Measurements from ENCODE around the gene CASZ1. TPM values are rescaled to one million over a fixed set of nuclear protein-coding genes. Genes with fewer than 3 reads are reported as not detected.

CASZ1 gene
- total RNA-seq, 1 donor from 2014 or later = 23.6 TPM

DNA sequence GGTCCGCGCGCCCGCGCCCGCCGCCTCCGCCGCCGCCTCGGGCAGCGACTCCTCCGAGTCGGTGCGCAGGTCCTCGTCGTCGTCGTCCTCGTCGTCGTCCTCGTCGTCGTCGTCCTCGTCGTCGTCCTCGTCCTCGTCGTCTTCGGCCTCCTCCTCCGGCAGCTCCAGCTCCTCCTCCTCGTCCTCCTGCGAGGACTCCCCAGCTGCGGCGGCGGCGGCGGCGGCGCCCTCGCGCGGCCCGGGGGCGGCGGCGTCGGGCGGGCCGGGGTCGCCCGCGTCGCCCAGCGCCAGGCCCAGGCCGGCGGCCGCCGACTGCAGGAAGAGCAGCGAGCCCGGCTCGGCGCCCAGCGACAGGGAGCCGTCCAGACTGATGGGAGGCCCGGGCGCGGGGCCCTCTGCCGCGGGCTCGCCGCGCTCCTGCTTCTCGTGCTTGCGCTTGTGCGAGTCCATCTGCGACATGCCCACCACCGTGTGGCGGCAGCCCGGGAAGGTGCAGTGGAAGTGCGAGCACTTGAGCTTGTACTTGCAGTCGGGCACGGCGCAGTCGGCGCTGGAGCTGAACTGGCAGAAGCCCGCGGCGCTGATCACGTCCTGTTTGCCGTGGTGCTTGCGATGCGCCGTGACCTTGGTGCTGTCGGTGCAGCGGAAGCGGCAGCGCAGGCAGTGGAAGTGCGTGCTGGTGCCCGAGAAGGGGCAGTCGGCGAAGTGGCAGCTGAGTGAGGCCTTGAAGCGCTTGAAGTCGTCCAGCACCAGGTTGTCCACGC lies 157.3 kb downstream of the CASZ1 start:
- no peak for DNase-seq (ENCODE audit: low spot score, unreplicated experiment)
- Mint-ChIP-seq H3K27me3 (peaks cover 19% of the 10 kb centered on the region), H3K4me1 (ENCODE audit: low read depth) (no peaks in the 10 kb centered on the region), H3K9me3 (ENCODE audit: low read depth) (no peaks in the 10 kb centered on the region), H3K4me3 (ENCODE audit: low read depth) (no peak overlapping the region), H3K27ac (no peak overlapping the region), H3K36me3 (ENCODE audit: insufficient read depth) (peaks cover 5% of the 10 kb centered on the region)
- TF ChIP-seq, protein P1, sequence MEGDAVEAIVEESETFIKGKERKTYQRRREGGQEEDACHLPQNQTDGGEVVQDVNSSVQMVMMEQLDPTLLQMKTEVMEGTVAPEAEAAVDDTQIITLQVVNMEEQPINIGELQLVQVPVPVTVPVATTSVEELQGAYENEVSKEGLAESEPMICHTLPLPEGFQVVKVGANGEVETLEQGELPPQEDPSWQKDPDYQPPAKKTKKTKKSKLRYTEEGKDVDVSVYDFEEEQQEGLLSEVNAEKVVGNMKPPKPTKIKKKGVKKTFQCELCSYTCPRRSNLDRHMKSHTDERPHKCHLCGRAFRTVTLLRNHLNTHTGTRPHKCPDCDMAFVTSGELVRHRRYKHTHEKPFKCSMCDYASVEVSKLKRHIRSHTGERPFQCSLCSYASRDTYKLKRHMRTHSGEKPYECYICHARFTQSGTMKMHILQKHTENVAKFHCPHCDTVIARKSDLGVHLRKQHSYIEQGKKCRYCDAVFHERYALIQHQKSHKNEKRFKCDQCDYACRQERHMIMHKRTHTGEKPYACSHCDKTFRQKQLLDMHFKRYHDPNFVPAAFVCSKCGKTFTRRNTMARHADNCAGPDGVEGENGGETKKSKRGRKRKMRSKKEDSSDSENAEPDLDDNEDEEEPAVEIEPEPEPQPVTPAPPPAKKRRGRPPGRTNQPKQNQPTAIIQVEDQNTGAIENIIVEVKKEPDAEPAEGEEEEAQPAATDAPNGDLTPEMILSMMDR (IDR thresholded peaks at IDR 0.05; ENCODE audit: unreplicated experiment) = no peak

DNA sequence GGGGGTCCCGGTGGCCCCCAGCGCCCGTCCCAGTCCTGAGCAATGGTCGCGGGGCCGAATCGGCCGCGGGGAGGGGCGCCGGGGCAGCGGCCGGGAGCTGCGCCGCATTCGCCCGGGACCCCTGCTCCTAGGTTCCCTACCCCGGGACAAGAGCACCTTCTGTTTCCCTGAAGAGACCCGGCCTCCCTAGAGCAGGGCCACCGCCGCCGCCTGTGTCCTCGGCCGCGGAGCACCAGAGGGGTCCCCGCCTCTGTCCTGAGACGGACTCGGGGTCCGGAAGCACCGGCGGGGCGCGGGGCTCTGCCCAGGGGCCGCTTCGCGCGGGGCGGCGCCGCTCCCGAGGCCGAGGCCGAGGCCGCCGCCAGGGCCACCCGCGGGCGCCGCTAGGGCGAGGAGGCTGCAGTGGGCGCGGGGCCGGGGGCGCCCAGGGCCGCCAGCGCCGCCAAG lies 157.9 kb downstream of the CASZ1 start:
- TF ChIP-seq, protein P1 (IDR thresholded peaks at IDR 0.05; ENCODE audit: unreplicated experiment) = no peak
- H3K27me3 Mint-ChIP-seq = peaks cover 19% of the 10 kb centered on the region
- H3K9me3 Mint-ChIP-seq (ENCODE audit: low read depth) = no peaks in the 10 kb centered on the region
- no peak overlapping the region for H3K4me3 Mint-ChIP-seq (ENCODE audit: low read depth)
- no peak overlapping the region for H3K27ac Mint-ChIP-seq
- no peaks in the 10 kb centered on the region for H3K4me1 Mint-ChIP-seq (ENCODE audit: low read depth)
- no peak for DNase-seq (ENCODE audit: low spot score, unreplicated experiment)
- peaks cover 6% of the 10 kb centered on the region for H3K36me3 Mint-ChIP-seq (ENCODE audit: insufficient read depth)

DNA sequence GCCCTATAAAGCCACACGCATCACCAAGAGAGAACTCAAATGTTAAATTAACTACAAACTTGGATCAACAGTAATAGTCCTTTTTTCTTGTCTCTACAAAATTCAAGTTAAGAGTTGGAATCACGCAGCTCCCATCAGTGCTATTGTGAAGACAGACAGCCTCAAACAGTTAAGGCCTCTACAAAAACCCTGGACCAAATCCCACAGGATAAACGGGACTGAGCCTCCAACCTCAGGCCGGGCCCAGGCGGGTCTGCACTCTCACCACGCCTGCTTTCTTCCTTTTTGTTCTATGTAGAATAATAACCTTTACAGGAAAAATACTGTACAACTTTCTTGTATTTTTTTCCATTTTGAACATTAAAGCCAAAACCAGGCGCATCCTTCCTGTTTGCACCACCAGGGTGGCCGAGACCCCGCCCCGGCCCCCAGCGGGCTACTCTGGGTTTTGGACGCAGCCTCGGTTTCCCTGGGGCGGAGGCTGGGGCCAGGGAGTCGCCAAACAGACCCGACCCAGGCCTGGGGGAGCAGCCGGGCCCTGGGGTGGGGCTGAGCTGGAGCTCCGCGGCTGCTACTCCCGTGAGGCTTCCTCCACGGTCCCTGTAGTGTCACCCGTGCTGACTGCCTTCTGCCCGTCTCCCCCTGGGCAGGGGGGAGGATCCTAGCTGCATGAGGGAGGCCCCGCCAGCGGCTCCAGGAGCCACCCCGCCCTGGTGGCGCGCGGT lies 158.4 kb downstream of the CASZ1 start:
- DNase-seq (ENCODE audit: low spot score, unreplicated experiment) = no peak
- Mint-ChIP-seq H3K4me3 (ENCODE audit: low read depth) (no peak overlapping the region), H3K27ac (no peak overlapping the region), H3K27me3 (peaks cover 19% of the 10 kb centered on the region), H3K36me3 (ENCODE audit: insufficient read depth) (peaks cover 6% of the 10 kb centered on the region), H3K4me1 (ENCODE audit: low read depth) (no peaks in the 10 kb centered on the region), H3K9me3 (ENCODE audit: low read depth) (no peaks in the 10 kb centered on the region)
- TF ChIP-seq, protein P1 (IDR thresholded peaks at IDR 0.05; ENCODE audit: unreplicated experiment) = no peak

DNA sequence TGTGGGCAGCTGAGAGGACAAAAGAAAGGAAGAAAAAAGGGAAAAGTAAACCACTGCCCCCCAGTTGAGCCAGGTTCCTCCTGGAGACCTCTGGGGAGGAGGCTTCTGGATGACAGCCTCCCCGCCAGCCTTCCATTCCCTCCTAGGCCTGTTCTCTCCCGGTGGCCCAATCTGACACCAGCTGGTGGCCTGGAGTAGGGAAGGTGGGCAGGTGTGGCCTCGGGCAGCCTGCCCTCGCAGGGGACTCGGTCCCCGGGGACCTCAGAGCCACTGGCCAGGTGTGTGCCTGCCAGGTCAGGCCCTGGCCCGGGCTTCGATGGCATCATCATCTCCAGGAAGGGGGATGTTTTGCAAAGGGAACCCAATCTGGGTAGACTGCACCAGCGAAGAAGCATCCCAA lies 159.0 kb downstream of the CASZ1 start:
- TF ChIP-seq, protein P1 (IDR thresholded peaks at IDR 0.05; ENCODE audit: unreplicated experiment) = no peak
- no peaks in the 10 kb centered on the region for H3K4me1 Mint-ChIP-seq (ENCODE audit: low read depth)
- H3K4me3 Mint-ChIP-seq (ENCODE audit: low read depth) = no peak overlapping the region
- peaks cover 6% of the 10 kb centered on the region for H3K36me3 Mint-ChIP-seq (ENCODE audit: insufficient read depth)
- no peak overlapping the region for H3K27ac Mint-ChIP-seq
- H3K9me3 Mint-ChIP-seq (ENCODE audit: low read depth) = no peaks in the 10 kb centered on the region
- peaks cover 19% of the 10 kb centered on the region for H3K27me3 Mint-ChIP-seq
- no peak for DNase-seq (ENCODE audit: low spot score, unreplicated experiment)

DNA sequence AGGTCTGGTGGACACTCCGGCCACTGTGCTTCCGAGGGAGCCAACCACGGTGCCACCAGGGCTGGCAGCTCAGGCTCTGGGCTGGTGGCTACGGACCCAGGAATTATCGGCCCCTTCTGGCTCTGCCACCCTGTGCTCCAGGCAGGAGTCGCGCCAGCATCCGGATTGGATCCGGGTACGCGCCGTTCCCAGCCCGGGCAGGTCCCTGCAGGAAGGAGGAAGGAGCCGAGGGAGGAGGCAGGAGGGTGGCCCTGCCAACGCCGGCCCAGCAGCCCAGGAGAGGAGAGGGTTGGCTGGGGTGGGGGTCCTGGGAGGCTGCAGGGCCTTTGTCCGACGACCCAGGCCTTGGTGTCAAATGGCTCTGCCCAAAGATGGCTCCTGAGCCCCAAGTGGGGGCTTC lies 160.5 kb downstream of the CASZ1 start:
- no peak for DNase-seq (ENCODE audit: low spot score, unreplicated experiment)
- H3K9me3 Mint-ChIP-seq (ENCODE audit: low read depth) = no peaks in the 10 kb centered on the region
- H3K27me3 Mint-ChIP-seq = peaks cover 18% of the 10 kb centered on the region
- peaks cover 3% of the 10 kb centered on the region for H3K4me1 Mint-ChIP-seq (ENCODE audit: low read depth)
- peaks cover 4% of the 10 kb centered on the region for H3K36me3 Mint-ChIP-seq (ENCODE audit: insufficient read depth)
- H3K4me3 Mint-ChIP-seq (ENCODE audit: low read depth) = no peak overlapping the region
- TF ChIP-seq, protein P1 (IDR thresholded peaks at IDR 0.05; ENCODE audit: unreplicated experiment) = no peak
- H3K27ac Mint-ChIP-seq = no peak overlapping the region
